Transverse colon (tissue), 4 donors: Measurements from ENCODE around the gene PLEK2.

Experiments used
- CTCF ChIP-seq, 5 experiments: fragments of 200-600 bp in 3 of 5; fragments of 450-650 bp in 2 of 5; sonication (generic) in 3 of 5; IDR thresholded peaks; 1 replicate in 2 of 5; 2 replicates in 3 of 5; pipeline ENCODE4 v1.5.1; 2016 to 2017; ENCODE audit warnings: antibody characterized with exemption in 5 of 5, inconsistent platforms in 3 of 5, mild to moderate bottlenecking in 2 of 5, moderate library complexity in 1 of 5
- EP300 ChIP-seq: sonication (generic); formaldehyde crosslinking; IDR thresholded peaks from one replicate; pipeline ENCODE4 v1.6.1; 2017; ENCODE audit warnings: antibody characterized with exemption, low read depth
- POLR2A ChIP-seq: fragments of 450-650 bp; IDR thresholded peaks from one replicate; pipeline ENCODE4 v1.6.1; 2016; ENCODE audit warnings: antibody characterized with exemption, mild to moderate bottlenecking, moderate library complexity
- POLR2AphosphoS5 ChIP-seq, 3 donors: sonication (generic); formaldehyde crosslinking; IDR thresholded peaks; one replicate each; pipeline ENCODE4 v1.6.1; 2016; ENCODE audit warnings: antibody characterized with exemption in 3 of 3

GRCh38 chr14:67343601-67344230 is 68.2 kb downstream of the PLEK2 start:
- TF ChIP-seq CTCF (IDR thresholded peaks at IDR 0.05) (no peak), POLR2AphosphoS5 (IDR thresholded peaks at IDR 0.05) (no peak), EP300 (no peak), POLR2A (no peak)
